Activated CD4-positive, alpha-beta T cell treated with anti-CD3 and anti-CD28 coated beads, Interleukin-2, amount 10 ng/mL, durations not matched to agents 24 days and 14 days (primary cell): ENCODE results near the gene PDGFC. TPM values are rescaled to one million over a fixed set of nuclear protein-coding genes. Genes with fewer than 3 reads are reported as not detected.

Source experiments
- DNase-seq: peaks from one replicate; pipeline ENCODE4 v3.0.0; 2022
- H3K27ac Mint-ChIP-seq: one replicate; pipeline ENCODE4 v1.8.0; 2022; ENCODE audit warnings: mild to moderate bottlenecking, mixed read lengths
- H3K27me3 Mint-ChIP-seq: one replicate; pipeline ENCODE4 v1.8.0; 2022; ENCODE audit warnings: mixed read lengths
- H3K36me3 Mint-ChIP-seq: one replicate; pipeline ENCODE4 v1.8.0; 2022; ENCODE audit warnings: low read depth, mild to moderate bottlenecking, mixed read lengths
- H3K4me1 Mint-ChIP-seq: one replicate; pipeline ENCODE4 v1.8.0; 2021; ENCODE audit warnings: mixed read lengths
- H3K4me3 Mint-ChIP-seq: one replicate; pipeline ENCODE4 v1.8.0; 2022; ENCODE audit warnings: mild to moderate bottlenecking, moderate library complexity, mixed read lengths
- H3K9me3 Mint-ChIP-seq: one replicate; pipeline ENCODE4 v1.8.0; 2021; ENCODE audit warnings: mixed read lengths
- intact Hi-C: fragments of 100-400 bp; cut with micrococcal nuclease; formaldehyde crosslinking; loops from one replicate; pipeline ENCODE4 v1.15.1; 2023
- total RNA-seq: library from RNA; stranded (reverse); gene quantifications from 2 replicates; pipeline ENCODE4 v1.2.3, GENCODE V29; 2022

PDGFC gene
- total RNA-seq, 1 donor from 2014 or later = not detected

- Mint-ChIP-seq H3K4me3 (no peak overlapping the region), H3K36me3 (no peaks in the 10 kb centered on the region), H3K27me3 (no peaks in the 10 kb centered on the region), H3K4me1 (no peaks in the 10 kb centered on the region), H3K9me3 (no peaks in the 10 kb centered on the region), H3K27ac (no peak overlapping the region)
- intact Hi-C loops = no loop called here
- no peak for DNase-seq
Measured at GRCh38 chr4:156798438-156798837, 173.2 kb downstream of the PDGFC start.

DNA sequence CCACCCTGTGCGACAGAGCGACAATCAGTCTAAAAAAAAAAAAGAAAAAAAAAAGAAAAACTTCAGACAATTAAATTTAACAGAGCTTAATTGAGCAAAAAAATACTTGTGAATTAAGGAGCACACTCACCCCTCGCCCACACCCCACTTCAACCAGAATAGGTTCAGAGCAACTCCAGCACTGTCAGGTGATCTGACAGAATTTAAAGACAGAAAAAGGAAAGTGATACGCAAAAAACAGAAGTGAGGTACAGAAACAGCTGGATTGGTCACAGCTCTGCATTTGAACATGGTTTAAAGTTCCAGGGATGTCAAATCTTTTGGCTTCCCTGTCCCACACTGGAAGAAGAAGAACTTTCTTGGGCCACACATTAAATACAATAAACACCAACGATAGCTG, 174.4 kb downstream of the PDGFC start:
- Mint-ChIP-seq H3K4me3 (no peak overlapping the region), H3K27ac (no peak overlapping the region), H3K4me1 (no peaks in the 10 kb centered on the region), H3K27me3 (no peaks in the 10 kb centered on the region), H3K36me3 (no peaks in the 10 kb centered on the region), H3K9me3 (no peaks in the 10 kb centered on the region)
- intact Hi-C loops = no loop called here
- no peak for DNase-seq

DNA sequence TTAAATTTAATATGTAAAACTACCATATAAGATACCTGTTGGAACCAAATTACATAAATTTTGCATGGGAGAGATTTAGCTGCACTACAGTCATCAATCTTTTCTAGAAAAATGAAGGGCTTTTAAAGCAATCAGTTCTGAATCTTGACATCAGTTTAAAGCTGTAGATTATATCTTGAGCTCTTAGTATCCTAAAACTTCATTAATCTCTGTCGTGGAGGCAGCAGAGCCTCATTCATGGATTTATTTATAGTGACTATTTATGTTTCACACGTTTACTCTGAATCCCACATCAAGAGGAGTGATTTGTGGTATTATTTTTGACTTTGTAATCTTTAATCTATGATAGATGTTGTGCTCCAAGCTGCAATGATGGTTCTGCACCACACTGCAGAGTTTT, 175.9 kb downstream of the PDGFC start:
- no peak for DNase-seq
- H3K27me3 Mint-ChIP-seq = no peaks in the 10 kb centered on the region

GRCh38 chr4:156794863-156795262, 176.7 kb downstream of the PDGFC start:
- H3K36me3 Mint-ChIP-seq = no peaks in the 10 kb centered on the region
- H3K27me3 Mint-ChIP-seq = no peaks in the 10 kb centered on the region
- H3K9me3 Mint-ChIP-seq = no peaks in the 10 kb centered on the region

More for the DNA sequence above, 175.9 kb downstream of the PDGFC start:
- no peaks in the 10 kb centered on the region for H3K4me1 Mint-ChIP-seq
- H3K9me3 Mint-ChIP-seq = no peaks in the 10 kb centered on the region
- no peak overlapping the region for H3K27ac Mint-ChIP-seq
- intact Hi-C loops = no loop called here
- no peak overlapping the region for H3K4me3 Mint-ChIP-seq
- no peaks in the 10 kb centered on the region for H3K36me3 Mint-ChIP-seq

GRCh38 chr4:156792462-156793085, 179.0 kb downstream of the PDGFC start:
- intact Hi-C loops = no loop called here
- no peak for DNase-seq
- no peak overlapping the region for H3K27ac Mint-ChIP-seq
- H3K9me3 Mint-ChIP-seq = no peaks in the 10 kb centered on the region
- no peak overlapping the region for H3K4me3 Mint-ChIP-seq
- H3K27me3 Mint-ChIP-seq = no peaks in the 10 kb centered on the region
- no peaks in the 10 kb centered on the region for H3K4me1 Mint-ChIP-seq
- no peaks in the 10 kb centered on the region for H3K36me3 Mint-ChIP-seq

More at GRCh38 chr4:156794863-156795262, 176.7 kb downstream of the PDGFC start:
- Mint-ChIP-seq H3K27ac (no peak overlapping the region), H3K4me1 (no peaks in the 10 kb centered on the region), H3K4me3 (no peak overlapping the region)
- DNase-seq = no peak
- intact Hi-C loops = no loop called here

DNA sequence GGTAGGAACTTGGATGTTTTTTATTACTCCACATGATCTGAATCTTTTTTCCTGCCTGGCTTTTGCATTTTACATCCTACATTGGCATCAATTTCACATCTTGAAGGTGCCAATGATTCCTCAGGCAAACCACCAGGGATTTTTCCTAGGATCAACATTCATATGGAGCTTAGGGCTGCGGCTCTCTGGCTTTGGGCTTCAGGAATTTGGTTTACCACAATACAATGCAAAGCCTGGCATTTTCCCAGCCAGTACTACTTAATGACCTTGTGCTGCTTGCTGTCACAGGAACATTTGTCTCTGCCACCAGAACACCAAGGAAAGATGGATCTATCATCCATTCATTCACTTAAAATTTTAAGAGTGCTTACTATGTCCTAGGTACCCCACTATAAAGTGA, 180.7 kb downstream of the PDGFC start:
- no peaks in the 10 kb centered on the region for H3K4me1 Mint-ChIP-seq
- H3K9me3 Mint-ChIP-seq = no peaks in the 10 kb centered on the region
- no peak overlapping the region for H3K27ac Mint-ChIP-seq
- H3K36me3 Mint-ChIP-seq = no peaks in the 10 kb centered on the region
- H3K27me3 Mint-ChIP-seq = no peaks in the 10 kb centered on the region
- intact Hi-C loops = no loop called here
- no peak for DNase-seq
- no peak overlapping the region for H3K4me3 Mint-ChIP-seq

- no peak overlapping the region for H3K4me3 Mint-ChIP-seq
- no peaks in the 10 kb centered on the region for H3K4me1 Mint-ChIP-seq
- no peaks in the 10 kb centered on the region for H3K9me3 Mint-ChIP-seq
- no peaks in the 10 kb centered on the region for H3K27me3 Mint-ChIP-seq
- H3K27ac Mint-ChIP-seq = no peak overlapping the region
- no peaks in the 10 kb centered on the region for H3K36me3 Mint-ChIP-seq
- intact Hi-C loops = no loop called here
- DNase-seq = no peak
Measured at GRCh38 chr4:156788782-156789181, 182.8 kb downstream of the PDGFC start.

DNA sequence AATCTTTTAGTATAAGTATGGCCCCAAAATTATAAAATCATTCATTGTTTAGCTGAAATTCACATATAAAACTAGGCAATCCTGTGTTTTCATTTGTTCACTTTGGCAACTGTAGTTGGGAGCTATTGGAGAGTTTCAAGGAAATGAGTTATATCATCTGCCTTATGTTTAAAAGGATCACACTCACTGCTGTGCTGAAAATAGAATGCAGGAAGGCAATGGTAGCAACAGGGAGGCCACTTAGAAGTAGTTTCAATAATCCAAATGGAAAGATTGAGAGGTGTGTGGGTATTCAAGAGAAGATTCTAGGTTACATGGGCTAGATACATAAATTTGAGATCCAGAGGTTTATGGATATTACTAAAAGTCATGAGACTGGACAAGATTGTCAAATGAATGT, 184.9 kb downstream of the PDGFC start:
- Mint-ChIP-seq H3K4me1 (no peaks in the 10 kb centered on the region), H3K27me3 (no peaks in the 10 kb centered on the region), H3K27ac (no peak overlapping the region)

DNA sequence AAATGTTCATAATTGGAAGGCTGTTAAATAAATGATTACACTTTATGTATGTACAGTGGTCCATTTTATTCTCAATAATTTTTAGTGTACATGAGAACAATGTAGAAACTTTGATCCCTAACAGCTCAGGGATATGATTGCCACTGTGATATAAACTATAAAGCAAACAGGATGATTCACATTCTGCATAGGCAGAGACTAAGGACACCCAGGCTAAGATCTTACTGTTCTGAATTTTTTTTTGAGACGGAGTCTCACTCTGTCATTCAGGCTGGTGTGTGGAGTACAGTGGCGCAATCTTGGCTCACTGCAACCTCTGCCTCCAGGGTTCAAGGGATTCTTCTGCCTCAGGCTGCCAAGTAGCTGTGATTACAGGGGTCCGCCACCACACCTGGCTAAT, 186.6 kb downstream of the PDGFC start:
- intact Hi-C loops = no loop called here
- Mint-ChIP-seq H3K4me1 (no peaks in the 10 kb centered on the region), H3K4me3 (no peak overlapping the region), H3K27me3 (no peaks in the 10 kb centered on the region), H3K9me3 (no peaks in the 10 kb centered on the region), H3K27ac (no peak overlapping the region), H3K36me3 (no peaks in the 10 kb centered on the region)
- no peak for DNase-seq

More for the DNA sequence above, 184.9 kb downstream of the PDGFC start:
- DNase-seq = no peak
- H3K9me3 Mint-ChIP-seq = no peaks in the 10 kb centered on the region
- intact Hi-C loops = no loop called here
- H3K4me3 Mint-ChIP-seq = no peak overlapping the region
- H3K36me3 Mint-ChIP-seq = no peaks in the 10 kb centered on the region

GRCh38 chr4:156783966-156784365, 187.6 kb downstream of the PDGFC start:
- no peak overlapping the region for H3K27ac Mint-ChIP-seq
- H3K27me3 Mint-ChIP-seq = no peaks in the 10 kb centered on the region
- no peaks in the 10 kb centered on the region for H3K4me1 Mint-ChIP-seq

DNA sequence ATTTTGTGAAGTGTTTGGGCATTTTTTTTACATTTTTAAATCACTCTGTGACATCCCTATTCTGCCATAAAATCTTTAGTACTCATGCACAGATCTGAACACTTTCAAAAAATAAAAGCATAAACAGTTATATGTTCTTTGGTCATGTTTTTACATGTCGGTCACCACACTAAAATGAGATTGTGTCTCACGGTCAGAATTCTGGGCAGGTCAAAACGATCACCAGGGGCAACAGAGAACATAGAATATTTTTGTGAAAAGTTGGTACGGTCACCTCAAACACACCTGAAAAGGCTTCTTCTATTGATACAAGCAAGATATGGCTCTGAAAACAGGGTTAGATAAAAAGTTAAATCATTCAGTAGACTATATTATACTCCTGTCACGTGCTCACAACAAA, 189.1 kb downstream of the PDGFC start:
- DNase-seq = no peak
- no peaks in the 10 kb centered on the region for H3K9me3 Mint-ChIP-seq
- intact Hi-C loops = no loop called here
- H3K4me3 Mint-ChIP-seq = no peak overlapping the region
- no peaks in the 10 kb centered on the region for H3K4me1 Mint-ChIP-seq
- no peaks in the 10 kb centered on the region for H3K27me3 Mint-ChIP-seq
- no peak overlapping the region for H3K27ac Mint-ChIP-seq
- no peaks in the 10 kb centered on the region for H3K36me3 Mint-ChIP-seq

More at GRCh38 chr4:156783966-156784365, 187.6 kb downstream of the PDGFC start:
- no peak for DNase-seq
- Mint-ChIP-seq H3K4me3 (no peak overlapping the region), H3K36me3 (no peaks in the 10 kb centered on the region), H3K9me3 (no peaks in the 10 kb centered on the region)
- intact Hi-C loops = no loop called here

DNA sequence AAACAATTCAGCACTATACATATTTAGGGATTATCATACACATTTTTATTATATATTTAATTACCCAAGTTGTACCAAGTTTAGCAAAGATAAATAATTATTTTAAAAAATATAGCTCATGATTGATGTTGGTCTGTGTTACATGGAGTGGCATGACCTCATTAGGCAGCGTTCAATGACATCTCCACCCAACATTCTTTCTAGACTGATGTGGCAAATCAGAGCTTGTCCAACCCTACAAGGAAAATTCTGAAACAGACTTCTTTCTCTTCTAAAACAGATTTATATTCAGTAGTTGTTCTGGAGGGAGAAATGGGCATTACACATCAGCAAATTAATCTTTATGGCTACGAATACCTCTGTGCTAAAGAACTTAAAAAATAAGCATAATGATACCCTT, 189.7 kb downstream of the PDGFC start:
- Mint-ChIP-seq H3K27ac (no peak overlapping the region), H3K36me3 (no peaks in the 10 kb centered on the region), H3K4me1 (no peaks in the 10 kb centered on the region), H3K4me3 (no peak overlapping the region), H3K9me3 (no peaks in the 10 kb centered on the region), H3K27me3 (no peaks in the 10 kb centered on the region)
- no peak for DNase-seq
- intact Hi-C loops = no loop called here

DNA sequence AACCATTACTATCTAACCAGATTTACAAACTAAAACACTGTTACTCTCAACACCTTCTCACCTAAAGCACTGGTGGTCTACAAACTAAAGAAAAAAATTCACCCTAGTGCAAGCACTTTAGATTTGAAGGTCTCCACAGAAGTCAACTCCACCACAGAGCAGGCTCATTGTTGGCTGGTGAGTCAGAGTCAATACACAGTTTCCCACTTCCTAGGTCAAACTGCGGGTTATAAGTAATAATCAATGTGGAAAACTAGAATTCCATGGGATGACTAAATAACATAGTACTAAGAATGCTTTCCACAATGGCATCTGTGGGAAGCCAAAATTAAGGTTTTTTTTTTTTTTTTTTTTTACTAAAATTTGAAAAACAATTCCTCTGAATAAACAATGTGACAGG, 191.8 kb downstream of the PDGFC start:
- no peaks in the 10 kb centered on the region for H3K36me3 Mint-ChIP-seq
- H3K9me3 Mint-ChIP-seq = no peaks in the 10 kb centered on the region
- intact Hi-C loops = no loop called here
- no peak overlapping the region for H3K27ac Mint-ChIP-seq
- H3K4me3 Mint-ChIP-seq = no peak overlapping the region
- DNase-seq = no peak
- H3K4me1 Mint-ChIP-seq = no peaks in the 10 kb centered on the region
- no peaks in the 10 kb centered on the region for H3K27me3 Mint-ChIP-seq

DNA sequence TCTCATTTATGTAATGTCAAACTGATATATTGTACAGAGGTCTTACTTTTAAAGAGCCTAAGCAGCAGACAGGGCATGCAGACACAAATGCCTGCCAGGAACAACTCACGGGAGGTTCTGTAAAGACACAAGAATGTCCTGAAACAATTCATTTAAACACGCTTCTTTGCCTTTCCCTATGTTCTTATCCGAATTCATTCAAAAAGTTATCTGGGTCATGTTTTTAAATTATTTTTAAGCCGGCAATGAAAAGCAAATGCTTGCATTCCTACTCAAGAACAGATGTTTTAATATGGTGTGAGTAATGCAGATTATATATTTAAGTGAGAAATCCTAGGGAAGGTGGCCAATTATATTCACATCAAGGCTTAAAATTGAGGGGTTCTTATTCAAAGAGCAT, 192.6 kb downstream of the PDGFC start:
- no peaks in the 10 kb centered on the region for H3K4me1 Mint-ChIP-seq
- no peak overlapping the region for H3K27ac Mint-ChIP-seq

GRCh38 chr4:156778606-156779005, 193.0 kb downstream of the PDGFC start:
- Mint-ChIP-seq H3K36me3 (no peaks in the 10 kb centered on the region), H3K9me3 (no peaks in the 10 kb centered on the region), H3K27me3 (no peaks in the 10 kb centered on the region), H3K4me1 (no peaks in the 10 kb centered on the region), H3K4me3 (no peak overlapping the region), H3K27ac (no peak overlapping the region)
- intact Hi-C loops = no loop called here
- no peak for DNase-seq

More for the DNA sequence above, 192.6 kb downstream of the PDGFC start:
- no peaks in the 10 kb centered on the region for H3K9me3 Mint-ChIP-seq
- H3K4me3 Mint-ChIP-seq = no peak overlapping the region
- H3K36me3 Mint-ChIP-seq = no peaks in the 10 kb centered on the region
- intact Hi-C loops = no loop called here
- DNase-seq = no peak
- H3K27me3 Mint-ChIP-seq = no peaks in the 10 kb centered on the region
